ENCODE measurements around the gene SLC10A2. TPM values are rescaled to one million over a fixed set of nuclear protein-coding genes. Genes with fewer than 3 reads are reported as not detected.

The SLC10A2 gene
- total and polyA plus RNA-seq, 2 experiments from 2014 or later, result not detected

- Histone ChIP-seq H3K4me3 (no peak overlapping the region), H3K27ac (no peak overlapping the region), H3K36me3 (no peaks in the 10 kb centered on the region), H3K4me1 (ENCODE audit: low read depth) (peaks cover 6% of the 10 kb centered on the region), H3K9me3 (ENCODE audit: low read depth) (no peaks in the 10 kb centered on the region), H3K27me3 (no peaks in the 10 kb centered on the region)
- TF ChIP-seq CTCF (IDR thresholded peaks at IDR 0.05; ENCODE audit: low read depth, low read length), result no peak
- DNase-seq (ENCODE audit: low read depth in 1 of 2, low spot score in 1 of 2), result no peak
Observed at GRCh38 chr13:103066781-103067345, 646 bp upstream of the SLC10A2 start.

- no peaks in the 10 kb centered on the region for H3K9me3 ChIP-seq (ENCODE audit: low read depth)
- H3K4me1 ChIP-seq (ENCODE audit: low read depth), result peaks cover 1% of the 10 kb centered on the region
- TF ChIP-seq CTCF (IDR thresholded peaks at IDR 0.05; ENCODE audit: low read depth, low read length), result no peak
Observed at GRCh38 chr13:103063376-103063775, 2.8 kb downstream of the SLC10A2 start.

GRCh38 chr13:103062079-103062478, 4.1 kb downstream of the SLC10A2 start:
- no peak for TF ChIP-seq CTCF (IDR thresholded peaks at IDR 0.05; ENCODE audit: low read depth, low read length)
- Histone ChIP-seq H3K27me3 (no peaks in the 10 kb centered on the region), H3K4me1 (ENCODE audit: low read depth) (no peaks in the 10 kb centered on the region), H3K4me3 (no peak overlapping the region), H3K9me3 (ENCODE audit: low read depth) (no peaks in the 10 kb centered on the region), H3K27ac (no peak overlapping the region), H3K36me3 (no peaks in the 10 kb centered on the region)
- DNase-seq (ENCODE audit: low read depth in 1 of 2, low spot score in 1 of 2), result no peak

More at GRCh38 chr13:103063376-103063775, 2.8 kb downstream of the SLC10A2 start:
- H3K4me3 ChIP-seq, result no peak overlapping the region
- H3K27ac ChIP-seq, result no peak overlapping the region
- no peaks in the 10 kb centered on the region for H3K36me3 ChIP-seq
- H3K27me3 ChIP-seq, result no peaks in the 10 kb centered on the region
- no peak for DNase-seq (ENCODE audit: low read depth in 1 of 2, low spot score in 1 of 2)

- TF ChIP-seq CTCF (IDR thresholded peaks at IDR 0.05; ENCODE audit: low read depth, low read length), result no peak
- H3K9me3 ChIP-seq (ENCODE audit: low read depth), result peaks cover 3% of the 10 kb centered on the region
- no peak overlapping the region for H3K4me3 ChIP-seq
- H3K27me3 ChIP-seq, result no peaks in the 10 kb centered on the region
- no peaks in the 10 kb centered on the region for H3K36me3 ChIP-seq
- DNase-seq (ENCODE audit: low read depth in 1 of 2, low spot score in 1 of 2), result no peak
- no peak overlapping the region for H3K27ac ChIP-seq
- no peaks in the 10 kb centered on the region for H3K4me1 ChIP-seq (ENCODE audit: low read depth)
Observed at GRCh38 chr13:103056008-103056407, 10.2 kb downstream of the SLC10A2 start.

GRCh38 chr13:103055166-103055565, 11.1 kb downstream of the SLC10A2 start:
- no peaks in the 10 kb centered on the region for H3K36me3 ChIP-seq
- H3K27me3 ChIP-seq, result no peaks in the 10 kb centered on the region
- no peak overlapping the region for H3K4me3 ChIP-seq
- no peak overlapping the region for H3K27ac ChIP-seq
- DNase-seq (ENCODE audit: low read depth in 1 of 2, low spot score in 1 of 2), result no peak
- H3K4me1 ChIP-seq (ENCODE audit: low read depth), result no peaks in the 10 kb centered on the region
- TF ChIP-seq CTCF (IDR thresholded peaks at IDR 0.05; ENCODE audit: low read depth, low read length), result no peak
- H3K9me3 ChIP-seq (ENCODE audit: low read depth), result peaks cover 3% of the 10 kb centered on the region
